GM10266 (cell line): ENCODE results near the gene PDE6H.

Source experiments
- DNase-seq: peaks from one replicate; pipeline ENCODE4 v3.0.0; 2012; ENCODE audit errors: extremely low spot score
- TF ChIP-seq, protein P1 (sequence below): IDR thresholded peaks from 2 replicates; pipeline ENCODE4 v1.5.1; 2012; ENCODE audit warnings: mild to moderate bottlenecking, low read depth; ENCODE audit not compliant: control insufficient read depth, insufficient read depth; ENCODE audit errors: missing control alignments

The PDE6H gene

DNA sequence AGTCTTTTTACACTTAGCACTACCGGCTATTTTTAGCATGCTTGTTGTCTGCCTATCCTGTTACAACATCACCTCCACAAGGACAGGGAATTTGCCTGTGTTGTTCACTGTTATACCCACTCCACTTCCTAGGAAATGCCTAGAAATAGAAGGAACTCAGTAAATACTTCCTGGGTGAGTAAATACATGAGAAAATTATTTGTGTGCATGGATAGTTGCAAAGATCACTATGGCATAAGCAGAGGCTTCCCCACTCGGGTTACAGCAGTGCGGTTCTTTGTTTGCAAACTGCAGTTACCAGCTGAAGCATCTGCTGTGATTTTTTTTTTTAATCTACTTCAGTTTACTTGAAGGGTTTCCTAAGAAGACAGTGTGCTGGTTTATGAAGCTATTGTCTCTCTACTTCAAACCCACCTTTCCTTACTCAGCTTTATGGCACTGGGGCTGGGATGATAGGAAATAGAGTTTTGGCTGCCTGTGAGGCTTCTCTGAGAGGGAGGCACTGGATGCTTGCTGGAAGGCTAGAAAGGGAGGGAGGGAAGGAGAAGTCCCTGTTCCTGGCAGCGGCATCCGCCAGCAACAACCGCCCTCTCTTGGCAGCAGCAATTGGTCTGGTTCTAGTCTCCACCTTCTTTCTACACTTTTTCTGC, 29.0 kb downstream of the PDE6H start:
- TF ChIP-seq, protein P1, sequence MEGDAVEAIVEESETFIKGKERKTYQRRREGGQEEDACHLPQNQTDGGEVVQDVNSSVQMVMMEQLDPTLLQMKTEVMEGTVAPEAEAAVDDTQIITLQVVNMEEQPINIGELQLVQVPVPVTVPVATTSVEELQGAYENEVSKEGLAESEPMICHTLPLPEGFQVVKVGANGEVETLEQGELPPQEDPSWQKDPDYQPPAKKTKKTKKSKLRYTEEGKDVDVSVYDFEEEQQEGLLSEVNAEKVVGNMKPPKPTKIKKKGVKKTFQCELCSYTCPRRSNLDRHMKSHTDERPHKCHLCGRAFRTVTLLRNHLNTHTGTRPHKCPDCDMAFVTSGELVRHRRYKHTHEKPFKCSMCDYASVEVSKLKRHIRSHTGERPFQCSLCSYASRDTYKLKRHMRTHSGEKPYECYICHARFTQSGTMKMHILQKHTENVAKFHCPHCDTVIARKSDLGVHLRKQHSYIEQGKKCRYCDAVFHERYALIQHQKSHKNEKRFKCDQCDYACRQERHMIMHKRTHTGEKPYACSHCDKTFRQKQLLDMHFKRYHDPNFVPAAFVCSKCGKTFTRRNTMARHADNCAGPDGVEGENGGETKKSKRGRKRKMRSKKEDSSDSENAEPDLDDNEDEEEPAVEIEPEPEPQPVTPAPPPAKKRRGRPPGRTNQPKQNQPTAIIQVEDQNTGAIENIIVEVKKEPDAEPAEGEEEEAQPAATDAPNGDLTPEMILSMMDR, result no peak
- no peak for DNase-seq

DNA sequence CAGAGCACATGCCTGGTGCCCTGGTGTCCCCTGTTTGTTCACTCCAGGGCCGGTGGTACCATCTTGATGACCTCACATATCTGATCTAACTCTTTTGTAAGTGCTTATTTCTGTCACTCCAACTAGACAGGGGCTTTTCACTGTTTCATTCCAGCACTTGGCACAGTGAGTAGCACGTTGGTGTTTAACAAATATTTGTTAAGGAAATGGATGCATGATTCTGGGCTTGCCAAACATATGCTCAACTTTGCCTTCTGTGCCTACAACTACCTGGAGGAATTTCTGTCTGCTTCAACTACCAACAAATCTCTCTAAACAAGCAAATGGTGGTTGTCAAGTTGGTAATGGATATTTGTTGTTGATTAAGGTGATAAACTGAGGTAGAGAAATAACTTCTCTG, 31.6 kb downstream of the PDE6H start:
- DNase-seq, result no peak
- TF ChIP-seq, protein P1, result no peak

DNA sequence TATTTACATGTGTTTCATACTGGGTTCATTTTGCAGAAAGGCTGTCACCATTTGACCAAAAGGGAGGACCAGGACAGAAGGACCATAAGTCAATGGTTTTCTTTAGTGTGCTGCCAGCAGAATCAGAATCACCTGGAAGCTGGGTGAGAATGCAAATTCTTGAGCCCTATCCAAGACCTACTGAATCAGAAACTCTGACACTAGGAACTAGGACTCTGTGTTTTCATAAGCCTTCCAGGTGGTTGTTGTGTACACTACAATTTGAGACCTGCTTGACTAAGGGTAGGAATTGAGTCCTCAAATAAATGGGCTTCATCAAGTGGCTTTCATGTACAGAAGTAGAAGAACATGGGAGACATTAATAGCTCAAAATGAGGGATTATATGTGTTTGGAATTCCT, 32.2 kb downstream of the PDE6H start:
- TF ChIP-seq, protein P1, result no peak
- no peak for DNase-seq

DNA sequence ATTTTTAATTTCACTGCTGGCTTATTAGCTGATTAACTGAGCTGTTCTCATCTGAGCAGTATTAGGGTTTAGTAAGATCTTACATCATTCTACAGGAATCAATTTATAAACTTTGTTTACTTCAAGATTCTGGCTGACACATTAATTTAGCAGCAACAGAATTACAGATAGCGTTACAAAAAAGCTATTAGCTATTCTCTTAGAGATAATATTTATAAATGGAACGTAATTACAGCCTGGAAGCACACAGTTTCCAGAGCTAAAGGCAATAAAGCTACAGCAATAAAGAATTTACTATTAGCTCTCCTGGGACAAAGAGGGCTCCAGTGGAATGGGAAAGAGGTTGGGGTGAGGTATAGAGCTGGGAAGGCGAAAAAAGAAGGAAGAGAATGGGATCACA, 34.7 kb downstream of the PDE6H start:
- DNase-seq, result no peak
- TF ChIP-seq, protein P1, result no peak

GRCh38 chr12:15011162-15011561, 38.3 kb downstream of the PDE6H start:
- TF ChIP-seq, protein P1, result no peak
- DNase-seq, result no peak

DNA sequence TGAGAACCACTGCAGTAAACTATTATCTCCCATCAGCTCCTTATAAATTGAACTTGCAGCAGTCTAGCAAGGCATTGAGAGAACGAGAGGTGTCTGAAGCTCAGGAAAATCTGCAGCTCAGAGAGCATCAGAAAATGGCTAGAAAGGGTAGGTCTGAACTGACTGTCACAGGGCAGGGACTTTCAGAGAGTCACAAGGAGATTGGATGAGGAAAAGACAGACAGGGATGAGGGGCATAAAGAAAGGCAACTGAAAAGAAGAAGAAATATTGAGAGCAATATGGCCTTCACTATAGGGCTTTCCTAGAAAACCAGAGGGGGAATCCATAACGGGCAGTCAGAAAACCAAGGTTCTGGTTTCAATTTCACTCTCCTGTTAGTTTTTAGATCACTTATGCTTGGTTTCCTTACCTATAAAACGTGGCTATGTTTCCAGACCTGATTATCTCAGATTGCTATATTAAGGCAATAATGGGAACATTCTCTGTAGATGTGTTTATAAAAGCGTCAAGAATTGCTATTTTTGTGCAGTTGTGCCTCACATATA, 40.9 kb downstream of the PDE6H start:
- DNase-seq, result no peak
- TF ChIP-seq, protein P1, result no peak

DNA sequence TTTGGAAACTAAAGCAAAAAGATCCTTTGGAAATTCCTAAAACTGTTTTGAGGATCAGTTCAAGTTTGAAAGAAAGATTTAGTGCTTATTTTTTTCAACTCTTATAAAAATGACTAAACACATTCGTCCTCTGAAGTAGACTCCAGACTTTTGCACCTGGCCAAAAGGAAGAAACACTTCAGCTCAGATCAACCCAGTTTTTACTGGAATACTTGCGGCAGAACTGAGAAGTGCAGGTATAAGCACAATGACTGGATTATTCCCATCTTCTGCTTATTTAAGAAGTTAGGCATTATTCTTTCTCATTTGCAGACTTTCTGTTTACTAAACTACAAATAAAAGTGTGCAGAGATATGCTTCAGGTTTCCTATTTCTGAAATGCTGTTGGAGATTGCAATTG, 41.9 kb downstream of the PDE6H start:
- TF ChIP-seq, protein P1, result no peak
- no peak for DNase-seq
